ENCODE measurements around the gene ISCU. TPM values are rescaled to one million over a fixed set of nuclear protein-coding genes. Genes with fewer than 3 reads are reported as not detected.

The ISCU gene
- total and polyA plus RNA-seq, 2 experiments from 2014 or later: 90.0 to 158 TPM

Other genes with a start within 250 kb of the ISCU start
- not detected in 2 replicates for gene CMKLR1, start 223.3 kb upstream of the ISCU start, total RNA-seq
- gene CMKLR1, start 223.3 kb upstream of the ISCU start, polyA plus RNA-seq: 0.06 TPM in 1 of 2 replicates, not detected in the other
- 3.5 and 4.3 TPM in 2 replicates for gene FICD, start 47.3 kb upstream of the ISCU start, total RNA-seq
- gene FICD, start 47.3 kb upstream of the ISCU start, polyA plus RNA-seq: 3.6 and 4.2 TPM in 2 replicates
- gene SART3, start 1.4 kb upstream of the ISCU start, total RNA-seq: 75.9 and 145 TPM in 2 replicates
- 23.2 and 36.5 TPM in 2 replicates for gene SART3, start 1.4 kb upstream of the ISCU start, polyA plus RNA-seq
- 0.48 and 1.7 TPM in 2 replicates for gene TMEM119, start 35.5 kb downstream of the ISCU start, total RNA-seq
- gene TMEM119, start 35.5 kb downstream of the ISCU start, polyA plus RNA-seq: 0.21 and 1.5 TPM in 2 replicates
- 1.4 and 2.9 TPM in 2 replicates for gene SELPLG, start 71.3 kb downstream of the ISCU start, total RNA-seq
- gene SELPLG, start 71.3 kb downstream of the ISCU start, polyA plus RNA-seq: 2.7 and 3.5 TPM in 2 replicates
- gene CORO1C, start 168.9 kb downstream of the ISCU start, total RNA-seq: 48.0 and 65.4 TPM in 2 replicates
- 67.5 and 72.5 TPM in 2 replicates for gene CORO1C, start 168.9 kb downstream of the ISCU start, polyA plus RNA-seq